GM21381 (cell line): ENCODE measurements around the gene SOX6.

Experiments used
- ATAC-seq: cut with Tn5 transposase; IDR thresholded peaks from one replicate; pipeline ENCODE4 v1.9.1; 2021; ENCODE audit warnings: mild to moderate bottlenecking, moderate library complexity; ENCODE audit not compliant: unreplicated experiment

Gene SOX6

DNA sequence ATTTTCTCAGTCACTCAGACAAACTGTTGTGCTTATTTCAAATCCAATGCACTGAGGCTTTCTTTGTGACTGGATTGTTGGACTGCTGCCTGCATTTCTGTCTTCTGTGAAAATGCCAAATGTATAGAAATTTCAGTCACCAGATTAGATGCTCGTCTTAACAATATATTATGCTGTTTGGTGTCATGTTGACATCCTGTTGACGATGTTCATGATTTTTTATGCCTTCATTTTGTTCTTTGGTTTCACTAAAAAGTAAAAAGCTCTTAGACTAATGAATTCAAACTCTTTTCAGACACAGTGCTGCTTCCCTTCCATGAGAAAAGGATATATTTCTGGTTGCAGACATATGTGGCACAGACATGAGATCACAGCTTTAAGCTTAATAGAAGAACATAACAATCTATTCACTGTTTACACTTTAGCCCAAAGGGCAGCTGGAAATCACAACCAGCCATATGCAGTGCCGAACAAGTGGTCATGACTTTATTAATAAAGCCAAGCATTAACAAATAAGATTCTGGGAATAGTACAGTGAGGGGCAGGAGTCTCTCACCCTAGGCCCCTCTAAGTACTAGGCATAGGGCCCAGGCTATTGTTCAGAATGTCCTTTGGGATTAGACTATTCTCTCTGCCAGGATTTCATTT is 9.4 kb upstream of the SOX6 start:
- ATAC-seq = no peak

DNA sequence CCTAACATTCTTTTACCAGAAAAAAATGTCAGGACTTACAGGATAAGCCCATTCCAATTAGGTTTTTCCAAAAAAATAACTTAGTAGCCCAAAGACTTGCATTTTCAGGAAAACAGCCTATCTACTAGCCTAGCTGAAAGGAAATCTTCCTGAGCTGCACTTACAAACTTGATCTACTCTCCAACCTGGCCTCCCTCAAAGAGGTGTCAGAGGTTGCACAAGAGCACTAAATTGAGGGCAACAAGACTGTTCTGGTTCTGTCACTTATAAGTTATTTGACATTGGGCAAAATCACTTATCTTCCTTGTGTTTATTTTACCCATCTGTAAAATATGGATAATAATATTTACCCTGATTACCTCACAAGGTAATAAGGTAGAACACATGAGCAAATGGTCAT is 7.9 kb upstream of the SOX6 start:
- no peak for ATAC-seq

DNA sequence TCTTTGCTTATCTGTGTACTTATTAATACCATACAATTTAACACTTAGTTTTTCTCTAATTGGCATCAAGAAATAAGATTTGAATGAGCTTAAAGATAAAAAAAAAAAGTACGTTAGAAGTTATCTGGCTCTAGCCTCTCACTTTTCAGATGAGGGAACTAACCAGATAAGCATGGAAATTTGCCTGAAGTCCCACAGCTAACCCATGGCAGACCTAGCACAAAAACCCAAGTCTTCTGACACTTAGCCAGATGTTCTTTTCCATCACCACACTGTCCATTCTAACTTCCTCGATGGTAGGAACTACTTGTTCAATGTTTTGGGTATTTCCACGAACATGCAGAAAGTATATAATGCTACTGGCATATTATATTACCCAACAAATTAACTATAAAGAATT is 7.4 kb upstream of the SOX6 start:
- ATAC-seq = no peak

DNA sequence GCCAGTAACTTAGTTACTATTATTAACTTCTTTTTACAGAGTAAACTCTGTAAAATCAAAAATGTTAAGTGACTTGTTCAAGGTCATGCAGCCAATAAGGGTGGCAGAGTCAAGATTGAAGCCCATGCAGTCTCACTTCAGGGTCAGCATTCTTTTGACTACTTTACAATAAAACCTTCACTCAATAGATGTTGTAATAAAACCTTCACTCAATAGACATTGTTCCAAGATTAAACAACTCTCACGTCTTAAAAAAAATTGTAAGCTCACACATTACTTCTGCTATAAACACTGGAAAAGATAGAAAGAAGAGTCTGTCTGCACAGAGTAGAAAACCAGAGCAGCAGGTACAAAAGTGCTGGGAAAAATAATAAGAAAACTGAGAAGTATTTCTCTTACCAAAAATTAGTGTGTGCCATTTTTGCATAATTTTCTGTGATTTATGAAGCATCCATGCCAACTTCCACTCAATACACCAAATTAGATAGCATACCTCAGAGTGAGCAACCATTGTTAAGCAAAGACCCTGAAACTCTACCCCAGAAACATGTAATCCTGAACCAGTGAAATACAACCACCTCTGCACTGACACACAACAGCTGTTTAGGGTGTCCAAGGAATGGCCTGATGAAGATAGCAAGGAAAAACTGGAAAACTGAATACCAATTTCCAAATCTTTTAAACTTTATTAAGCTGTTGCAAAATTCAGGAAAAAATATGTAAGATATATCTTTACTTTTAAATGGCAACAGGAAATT is 4.9 kb upstream of the SOX6 start:
- no peak for ATAC-seq

DNA sequence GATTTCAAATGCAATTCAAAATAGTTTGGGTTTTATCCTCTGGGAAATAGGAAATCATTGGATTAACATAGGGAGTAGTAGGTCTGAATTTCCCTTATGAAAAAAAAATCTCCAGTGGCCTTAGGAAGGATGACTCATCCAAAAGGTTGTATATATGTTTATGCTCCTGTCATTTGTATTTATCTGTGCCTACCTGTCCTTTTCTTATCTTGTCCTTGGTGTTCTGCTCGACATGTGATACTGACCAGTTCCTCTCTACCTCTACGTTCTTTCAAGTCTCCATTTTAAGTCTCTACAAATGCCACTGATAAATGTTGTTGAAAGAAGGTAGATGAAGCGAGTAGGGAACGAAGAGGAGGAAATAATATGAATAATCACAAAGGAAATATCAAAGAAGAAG is 3.0 kb upstream of the SOX6 start:
- no peak for ATAC-seq

DNA sequence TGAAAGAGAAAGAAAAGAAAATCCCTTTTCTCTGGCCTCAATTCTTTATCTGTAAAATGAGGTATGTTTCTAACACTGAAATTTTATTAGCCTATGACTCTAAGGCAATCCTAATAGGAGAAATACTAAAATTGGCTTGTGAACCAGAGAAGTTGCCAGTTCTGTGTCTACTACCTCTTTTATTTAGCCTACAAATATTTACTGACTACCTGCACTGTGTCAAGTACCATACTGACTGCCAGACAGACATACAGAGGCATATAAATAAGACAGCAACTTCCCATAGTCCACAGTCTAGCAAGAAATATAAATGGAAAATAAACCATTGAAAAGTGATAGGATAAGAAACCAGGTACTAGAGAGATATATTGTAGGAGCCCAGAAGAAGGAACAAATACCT is 2.4 kb upstream of the SOX6 start:
- ATAC-seq = no peak

DNA sequence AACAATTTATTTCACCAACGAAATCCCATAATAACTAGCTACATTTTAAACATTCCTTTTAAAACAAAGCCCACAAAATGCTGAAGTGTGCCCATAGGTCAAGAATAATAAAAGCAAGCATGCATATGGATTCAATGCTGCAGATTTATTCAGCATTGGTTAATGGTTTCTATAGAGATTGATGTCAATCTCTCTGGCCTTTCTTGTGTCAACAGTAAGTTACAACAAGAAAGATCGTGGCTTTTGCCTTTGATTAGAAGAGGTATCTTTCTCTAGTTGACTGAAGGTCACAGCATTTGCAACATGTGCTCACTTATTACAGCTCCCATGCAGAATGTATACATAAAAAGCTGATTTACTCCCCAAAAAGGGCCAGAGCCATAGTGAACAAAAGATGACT is 1.4 kb upstream of the SOX6 start:
- no peak for ATAC-seq

DNA sequence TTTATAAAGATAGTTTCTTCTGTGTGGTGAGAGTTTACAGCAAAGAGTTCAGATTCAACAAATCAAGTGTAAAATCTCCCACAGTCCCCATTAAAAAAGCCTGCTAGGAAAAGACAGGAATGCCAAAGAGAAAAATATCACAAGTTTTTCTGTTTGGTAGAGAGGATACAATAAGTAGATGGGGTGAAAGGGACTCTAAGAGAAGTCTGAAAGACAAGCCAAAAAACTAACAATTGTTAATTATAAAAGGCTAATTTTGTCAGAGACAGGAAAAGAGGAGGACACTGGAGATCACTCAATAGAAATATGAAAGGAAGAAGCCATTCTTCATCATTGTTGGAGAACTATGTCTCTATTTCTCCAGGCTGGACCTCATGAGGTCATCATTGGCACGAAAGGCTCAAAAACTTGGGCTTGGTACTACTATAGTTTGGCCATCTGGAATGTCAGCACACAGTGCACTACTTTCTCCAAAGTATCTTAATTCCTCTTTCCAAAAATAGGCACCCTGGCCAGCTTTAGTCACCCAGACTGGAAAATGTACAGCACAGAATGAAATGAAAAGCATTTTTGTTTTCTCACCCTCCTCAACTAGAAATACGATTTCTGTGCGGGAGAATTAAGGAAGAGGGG is 531 bp upstream of the SOX6 start:
- ATAC-seq = no peak

DNA sequence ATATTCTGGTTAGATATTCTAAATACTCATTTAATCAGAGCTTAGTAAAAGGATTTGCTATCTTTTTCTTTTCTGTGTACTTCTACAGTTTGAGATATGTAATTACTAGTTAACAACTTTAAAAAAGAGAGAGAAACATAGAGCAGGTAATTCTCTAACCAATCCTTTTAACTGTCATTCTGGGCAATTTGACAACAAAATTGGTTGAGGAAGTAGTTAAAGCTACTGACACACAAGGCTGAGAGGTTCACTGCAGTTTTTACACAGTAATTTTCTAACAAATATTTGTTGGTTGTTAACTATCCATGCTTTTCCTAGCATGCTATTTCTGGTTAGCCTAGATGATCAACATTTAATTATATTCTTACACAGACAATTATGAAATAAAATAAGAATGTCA is 3.6 kb downstream of the SOX6 start:
- no peak for ATAC-seq

DNA sequence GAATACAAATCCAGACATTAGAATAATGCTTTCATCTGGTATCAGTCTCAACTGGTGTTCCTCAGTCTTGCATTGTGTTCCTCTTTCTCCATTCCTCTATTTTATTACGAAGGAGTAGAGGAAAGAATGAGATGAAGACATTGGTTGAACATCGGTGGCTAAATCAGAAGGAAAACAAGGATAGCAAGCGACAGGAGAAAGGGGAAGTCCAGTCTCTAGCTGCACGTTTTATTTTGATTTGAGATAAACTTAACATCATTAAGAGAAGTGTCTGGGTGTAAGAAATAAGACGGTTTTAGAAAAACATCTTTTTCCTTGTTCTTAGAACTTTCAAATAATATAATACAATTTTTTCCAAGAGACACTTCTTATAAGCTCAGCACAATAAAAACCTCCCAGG is 6.2 kb downstream of the SOX6 start:
- ATAC-seq = no peak

DNA sequence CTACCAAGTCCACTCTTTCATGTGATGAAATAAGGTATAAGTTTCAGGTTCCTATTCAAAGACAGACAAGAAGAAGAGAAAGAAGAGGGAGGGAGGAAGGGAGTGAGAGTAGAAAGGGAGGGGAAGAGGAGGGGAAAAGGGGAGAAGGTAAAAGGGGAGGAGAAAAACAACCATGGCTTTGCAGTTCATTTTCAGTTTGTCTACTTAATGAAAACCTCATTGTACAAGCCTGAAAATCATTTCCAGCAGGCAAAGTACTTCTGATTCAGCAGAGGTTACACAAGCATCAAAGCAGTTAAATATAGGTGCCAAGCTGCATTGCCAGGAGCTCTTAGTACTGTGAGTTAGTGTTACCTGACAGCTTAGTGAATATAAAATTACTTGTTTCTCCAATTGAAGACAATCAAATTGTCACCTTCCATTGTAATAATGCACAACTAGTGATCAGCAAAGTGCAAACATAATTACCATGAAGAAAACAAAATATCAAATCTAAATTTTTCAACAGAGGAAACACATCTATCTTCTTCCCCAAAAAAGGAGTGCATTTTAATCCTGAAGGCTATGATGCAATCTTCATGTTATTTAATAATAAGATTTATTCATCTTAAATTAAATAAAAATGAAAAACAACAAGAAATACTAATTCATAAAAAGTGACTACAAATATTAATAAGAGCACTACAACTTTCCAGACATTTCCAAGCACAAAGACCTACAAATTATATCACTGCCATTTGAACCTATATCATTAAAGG is 8.2 kb downstream of the SOX6 start:
- no peak for ATAC-seq

DNA sequence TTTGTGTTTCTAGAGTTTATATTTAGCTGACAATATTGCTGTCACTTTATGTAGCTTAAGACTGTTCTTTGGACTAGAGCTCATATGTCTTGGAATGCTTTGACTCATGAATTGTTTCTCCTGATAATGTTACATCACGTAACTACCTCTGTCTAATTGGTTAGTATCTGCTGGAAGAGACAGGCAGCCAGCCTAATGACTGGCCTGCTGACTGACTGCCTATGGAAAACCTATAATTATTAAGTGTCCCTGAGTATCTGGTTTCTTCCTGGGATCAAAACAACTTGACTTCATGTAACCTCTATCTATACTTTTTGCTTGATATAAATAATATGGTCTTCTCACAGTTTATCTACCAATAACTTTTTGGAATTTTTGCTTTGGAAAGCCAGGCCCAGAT is 9.4 kb downstream of the SOX6 start:
- no peak for ATAC-seq

DNA sequence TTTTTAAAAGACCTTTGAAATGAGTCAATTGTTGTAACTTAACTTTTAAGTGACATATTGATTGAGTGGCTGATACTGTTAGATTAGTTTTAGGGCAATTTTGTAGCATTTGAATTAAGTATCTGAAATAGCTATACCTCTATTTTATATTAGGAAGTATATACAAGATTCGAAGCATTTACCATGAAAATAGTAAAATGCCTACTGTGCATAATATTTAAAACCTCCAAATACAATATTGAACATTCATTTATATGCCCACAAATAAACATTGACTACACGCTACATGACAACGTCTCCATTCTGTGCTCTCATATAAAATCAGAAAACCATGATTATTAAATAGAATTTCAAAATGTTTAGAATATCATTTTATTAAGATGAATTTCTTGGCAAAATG is 14.5 kb downstream of the SOX6 start:
- ATAC-seq = no peak

DNA sequence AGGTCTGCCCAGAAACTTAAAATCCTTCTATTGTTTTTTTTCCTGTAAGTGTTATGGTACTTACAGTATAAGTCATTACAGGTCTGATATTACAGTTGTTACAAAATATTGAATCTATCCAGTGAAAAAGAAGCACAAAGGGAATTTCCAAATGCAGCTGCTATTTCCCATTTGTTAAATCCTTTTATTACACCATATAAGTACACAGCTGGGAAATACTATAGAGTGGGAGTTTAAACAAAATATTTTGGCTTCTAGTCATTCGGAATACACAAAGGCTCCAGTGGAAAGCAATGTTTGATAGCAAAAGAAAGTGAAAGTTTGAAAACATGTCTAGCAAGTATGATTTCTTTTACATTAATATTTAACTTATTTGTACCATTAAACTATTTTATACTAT is 18.0 kb downstream of the SOX6 start:
- ATAC-seq = no peak

DNA sequence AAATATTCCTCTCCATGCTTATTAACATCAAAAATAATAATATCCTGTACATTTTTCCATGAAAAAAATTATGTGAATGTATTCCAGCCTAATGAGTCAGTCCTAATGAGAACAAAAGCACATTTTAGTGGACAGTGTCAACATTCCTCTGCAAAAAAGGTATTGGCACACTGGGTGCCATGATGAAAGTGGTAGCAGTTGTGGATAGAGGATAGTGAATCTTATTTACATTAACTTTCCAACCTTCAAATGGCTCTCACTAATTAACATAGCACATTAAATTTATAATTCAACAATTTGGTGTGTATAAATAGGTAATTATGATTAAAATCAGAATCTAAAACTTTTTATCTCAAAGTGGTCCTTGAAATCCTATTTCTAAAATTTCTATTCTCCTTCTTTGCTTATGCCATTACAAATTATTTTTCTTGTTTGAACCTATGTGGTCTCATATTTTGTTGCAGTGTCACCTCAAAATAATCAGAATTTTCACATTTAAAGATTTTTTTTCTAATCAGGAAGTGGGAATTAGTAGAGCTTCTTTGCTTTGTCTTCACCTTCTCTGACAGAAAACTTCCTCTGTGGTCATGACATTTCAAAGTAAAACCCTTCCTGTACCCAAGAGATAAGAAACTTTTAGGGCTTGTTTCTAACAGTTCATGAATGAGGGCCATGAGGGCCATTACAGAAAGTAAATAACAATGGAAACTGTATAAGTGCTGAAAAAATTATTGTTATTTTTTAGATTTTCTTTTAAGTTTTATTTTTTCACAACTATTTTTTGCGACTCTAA is 18.7 kb downstream of the SOX6 start:
- no peak for ATAC-seq

DNA sequence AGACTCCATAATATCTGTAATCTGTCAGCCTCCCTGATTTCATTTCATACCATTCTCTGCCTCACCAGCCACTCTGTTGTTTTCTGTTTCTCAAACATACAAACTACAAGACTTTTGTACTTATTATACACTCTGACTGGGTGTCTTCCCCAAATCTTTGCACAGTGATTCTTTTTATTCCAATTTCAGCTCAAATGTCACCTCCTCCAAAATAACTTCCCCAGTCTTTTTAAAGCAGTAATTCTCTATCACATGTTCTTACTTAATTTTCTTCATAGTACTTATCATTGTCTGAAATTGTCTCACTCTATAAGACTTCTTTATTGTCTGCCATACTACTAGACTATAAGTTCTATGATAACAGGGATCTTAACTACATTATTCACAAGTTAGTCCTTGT is 19.6 kb downstream of the SOX6 start:
- ATAC-seq = no peak

DNA sequence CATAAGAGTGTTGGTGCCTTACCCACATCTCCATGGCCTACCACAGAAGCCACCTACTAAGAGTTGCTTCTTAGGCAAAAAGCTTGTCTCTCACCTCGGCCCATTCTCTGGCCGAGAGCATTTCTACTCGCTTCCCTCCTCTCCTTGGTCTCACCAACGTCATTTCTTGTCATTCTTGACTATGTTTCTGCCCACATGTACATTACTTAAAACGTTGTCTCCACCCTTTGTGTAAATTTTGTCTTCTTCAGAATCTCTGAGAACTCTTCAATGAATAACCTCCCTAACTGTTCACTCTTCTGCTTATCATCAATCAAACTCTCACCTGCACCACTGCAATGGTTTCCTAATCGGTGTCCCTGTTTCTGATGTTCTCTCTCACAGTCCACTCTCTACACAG is 20.1 kb downstream of the SOX6 start:
- ATAC-seq = no peak

DNA sequence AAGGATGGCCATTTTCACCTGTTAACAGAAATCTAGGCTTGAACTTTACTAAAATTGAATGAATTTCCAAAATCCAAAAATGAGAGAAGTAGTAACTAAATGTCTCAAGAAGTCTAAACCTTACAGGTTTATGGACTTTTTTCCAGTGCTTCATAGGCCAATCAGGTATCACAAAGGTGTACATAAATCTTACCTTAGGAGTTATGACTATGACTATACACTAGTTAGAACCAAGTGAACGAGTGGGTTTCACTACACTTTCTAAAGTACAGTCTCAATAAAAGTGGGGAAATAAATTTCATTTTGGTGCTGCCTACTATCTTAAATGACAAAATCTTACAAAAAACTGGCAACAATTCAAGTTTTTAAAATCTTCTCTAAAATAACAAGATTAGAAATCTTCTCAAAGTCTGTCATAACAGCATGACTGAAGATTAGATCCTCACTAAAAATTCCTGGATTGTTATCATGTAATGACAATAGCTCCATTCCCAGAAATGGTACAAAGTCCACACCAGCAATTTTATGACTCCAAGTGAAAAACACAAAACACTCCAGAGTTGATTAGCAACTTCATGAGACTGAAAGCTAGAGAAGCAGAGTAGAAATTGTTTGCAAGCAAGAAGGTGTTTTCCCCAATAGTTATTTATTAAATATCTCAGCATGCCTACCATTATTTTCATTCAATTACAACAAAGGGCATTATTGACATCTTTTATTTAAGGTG is 20.9 kb downstream of the SOX6 start:
- ATAC-seq = no peak

DNA sequence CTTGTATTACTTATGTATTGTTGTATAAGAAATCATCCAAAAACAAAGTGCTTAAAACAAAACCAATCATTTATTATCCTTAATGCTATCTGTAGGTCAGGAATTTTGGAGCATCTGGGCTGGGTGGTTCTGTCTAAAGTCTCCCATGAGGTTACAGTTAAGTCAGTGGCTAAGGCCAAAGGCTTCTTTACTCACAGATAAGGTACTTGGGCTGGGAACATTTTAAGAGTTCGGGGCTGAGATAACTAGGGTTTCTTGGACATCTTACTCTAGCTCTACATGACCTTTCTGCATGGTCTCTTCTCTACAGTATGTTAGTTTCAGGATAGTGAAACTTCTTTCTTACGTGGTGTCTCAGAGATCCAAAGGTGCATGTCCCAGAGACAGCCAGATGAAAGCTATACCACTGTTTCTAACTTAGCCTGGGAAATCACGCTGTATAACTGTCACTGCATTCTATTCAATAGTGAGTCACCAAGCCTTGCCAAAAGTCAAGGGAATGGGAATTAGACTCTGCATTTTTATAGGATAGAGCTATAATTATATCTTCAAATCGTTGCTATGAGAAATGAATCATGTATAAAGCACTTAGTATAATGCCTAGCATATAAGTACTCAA is 29.6 kb downstream of the SOX6 start:
- ATAC-seq = no peak

DNA sequence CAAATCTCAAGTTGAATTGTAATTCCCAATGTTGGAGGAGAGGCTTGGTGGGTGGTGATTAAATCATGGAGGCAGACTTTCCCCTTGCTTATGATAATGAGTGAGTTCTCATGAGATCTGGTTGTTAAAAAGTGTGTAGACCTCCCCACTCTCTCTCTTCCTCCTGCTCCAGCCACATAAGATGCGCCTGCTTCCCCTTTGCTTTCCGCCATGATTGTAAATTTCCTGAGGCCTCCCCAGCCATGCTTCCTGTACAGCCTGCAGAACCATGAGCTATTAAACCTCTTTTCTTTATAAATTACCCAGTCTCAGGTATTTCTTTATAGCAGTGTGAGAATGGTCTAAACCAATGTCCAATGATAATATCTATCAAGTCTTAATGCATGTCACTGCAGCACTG is 34.2 kb downstream of the SOX6 start:
- no peak for ATAC-seq
